HL-60 (cell line): ENCODE measurements around the gene SUN2.

Experiments used
- DNase-seq, 2 experiments: peaks; one replicate each; pipeline ENCODE4 v3.0.0-alpha.2; 2010 to 2020; ENCODE audit warnings: low read depth in 1 of 2, low spot score in 1 of 2
- H3K27ac ChIP-seq: fragments of 250-450 bp; sonication (Bioruptor Pico); replicated peaks from 2 replicates; pipeline ENCODE4 v1.5.1; 2020; ENCODE audit warnings: mild to moderate bottlenecking, moderate library complexity
- H3K27me3 ChIP-seq: fragments of 250-450 bp; sonication (Bioruptor Pico); 2 replicates; pipeline ENCODE4 v1.5.1; 2021; ENCODE audit warnings: mild to moderate bottlenecking, moderate library complexity; ENCODE audit not compliant: insufficient read depth, poor library complexity, severe bottlenecking
- H3K4me3 ChIP-seq: replicated peaks from 2 replicates; pipeline ENCODE4 v1.5.1; 2011; ENCODE audit warnings: mild to moderate bottlenecking, control low read depth, low read length; ENCODE audit not compliant: insufficient read depth
- CTCF ChIP-seq: IDR thresholded peaks from one replicate; pipeline ENCODE4 v1.5.1; 2011; ENCODE audit warnings: low read length, control low read depth, inconsistent platforms; ENCODE audit not compliant: insufficient read depth
- GABPA ChIP-seq: IDR thresholded peaks from 2 replicates; pipeline ENCODE4 v1.6.1; 2012; ENCODE audit warnings: low read depth
- POLR2AphosphoS5 ChIP-seq: IDR thresholded peaks from 2 replicates; pipeline ENCODE4 v1.6.1; 2012; ENCODE audit warnings: low read depth
- SPI1 ChIP-seq: IDR thresholded peaks from 2 replicates; pipeline ENCODE4 v1.6.1; 2012; ENCODE audit warnings: low read depth, mild to moderate bottlenecking, borderline replicate concordance
- TF ChIP-seq, protein P1 (sequence below): IDR thresholded peaks from 2 replicates; pipeline ENCODE4 v1.6.1; 2012; ENCODE audit warnings: low read depth; ENCODE audit not compliant: insufficient replicate concordance

The SUN2 gene

DNA sequence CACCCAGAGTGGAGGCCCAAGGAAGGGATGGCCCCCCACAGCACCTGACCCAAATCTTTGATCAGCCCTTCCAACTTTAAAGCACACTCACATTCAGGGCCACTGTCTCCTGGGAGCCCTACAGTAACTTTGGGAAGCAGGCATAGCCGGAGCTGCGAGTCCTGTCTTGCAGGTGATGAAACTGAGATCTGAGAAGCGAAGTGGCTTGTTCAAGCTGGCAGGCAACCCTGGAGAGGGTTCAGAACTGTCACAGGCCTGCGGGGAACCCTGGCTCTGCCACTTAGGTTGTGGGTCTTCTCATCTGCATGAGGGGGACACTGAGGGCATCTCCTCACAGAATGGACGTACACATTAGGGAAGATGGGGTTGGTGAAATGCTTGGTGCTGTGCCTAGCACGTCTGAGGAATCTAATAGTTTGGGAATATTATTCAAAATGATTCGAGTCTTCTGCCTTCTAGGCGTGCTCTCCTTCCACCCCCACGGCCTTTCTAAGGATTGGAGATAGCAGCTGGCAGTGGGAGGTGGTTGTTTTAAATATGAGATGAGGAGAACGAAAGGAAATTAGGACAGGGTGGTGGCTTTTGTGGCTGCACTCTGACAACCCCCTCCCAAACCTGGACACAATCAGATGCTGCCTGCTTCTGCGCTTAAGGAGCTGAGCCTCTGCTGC lies 18.8 kb upstream of the SUN2 start:
- H3K27ac ChIP-seq: no peak overlapping the region
- TF ChIP-seq GABPA (no peak), SPI1 (no peak), POLR2AphosphoS5 (no peak), CTCF (no peak)
- TF ChIP-seq, protein P1, sequence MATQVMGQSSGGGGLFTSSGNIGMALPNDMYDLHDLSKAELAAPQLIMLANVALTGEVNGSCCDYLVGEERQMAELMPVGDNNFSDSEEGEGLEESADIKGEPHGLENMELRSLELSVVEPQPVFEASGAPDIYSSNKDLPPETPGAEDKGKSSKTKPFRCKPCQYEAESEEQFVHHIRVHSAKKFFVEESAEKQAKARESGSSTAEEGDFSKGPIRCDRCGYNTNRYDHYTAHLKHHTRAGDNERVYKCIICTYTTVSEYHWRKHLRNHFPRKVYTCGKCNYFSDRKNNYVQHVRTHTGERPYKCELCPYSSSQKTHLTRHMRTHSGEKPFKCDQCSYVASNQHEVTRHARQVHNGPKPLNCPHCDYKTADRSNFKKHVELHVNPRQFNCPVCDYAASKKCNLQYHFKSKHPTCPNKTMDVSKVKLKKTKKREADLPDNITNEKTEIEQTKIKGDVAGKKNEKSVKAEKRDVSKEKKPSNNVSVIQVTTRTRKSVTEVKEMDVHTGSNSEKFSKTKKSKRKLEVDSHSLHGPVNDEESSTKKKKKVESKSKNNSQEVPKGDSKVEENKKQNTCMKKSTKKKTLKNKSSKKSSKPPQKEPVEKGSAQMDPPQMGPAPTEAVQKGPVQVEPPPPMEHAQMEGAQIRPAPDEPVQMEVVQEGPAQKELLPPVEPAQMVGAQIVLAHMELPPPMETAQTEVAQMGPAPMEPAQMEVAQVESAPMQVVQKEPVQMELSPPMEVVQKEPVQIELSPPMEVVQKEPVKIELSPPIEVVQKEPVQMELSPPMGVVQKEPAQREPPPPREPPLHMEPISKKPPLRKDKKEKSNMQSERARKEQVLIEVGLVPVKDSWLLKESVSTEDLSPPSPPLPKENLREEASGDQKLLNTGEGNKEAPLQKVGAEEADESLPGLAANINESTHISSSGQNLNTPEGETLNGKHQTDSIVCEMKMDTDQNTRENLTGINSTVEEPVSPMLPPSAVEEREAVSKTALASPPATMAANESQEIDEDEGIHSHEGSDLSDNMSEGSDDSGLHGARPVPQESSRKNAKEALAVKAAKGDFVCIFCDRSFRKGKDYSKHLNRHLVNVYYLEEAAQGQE: no peak
- H3K4me3 ChIP-seq: no peak overlapping the region
- H3K27me3 ChIP-seq: no peaks in the 10 kb centered on the region
- DNase-seq: no peak

DNA sequence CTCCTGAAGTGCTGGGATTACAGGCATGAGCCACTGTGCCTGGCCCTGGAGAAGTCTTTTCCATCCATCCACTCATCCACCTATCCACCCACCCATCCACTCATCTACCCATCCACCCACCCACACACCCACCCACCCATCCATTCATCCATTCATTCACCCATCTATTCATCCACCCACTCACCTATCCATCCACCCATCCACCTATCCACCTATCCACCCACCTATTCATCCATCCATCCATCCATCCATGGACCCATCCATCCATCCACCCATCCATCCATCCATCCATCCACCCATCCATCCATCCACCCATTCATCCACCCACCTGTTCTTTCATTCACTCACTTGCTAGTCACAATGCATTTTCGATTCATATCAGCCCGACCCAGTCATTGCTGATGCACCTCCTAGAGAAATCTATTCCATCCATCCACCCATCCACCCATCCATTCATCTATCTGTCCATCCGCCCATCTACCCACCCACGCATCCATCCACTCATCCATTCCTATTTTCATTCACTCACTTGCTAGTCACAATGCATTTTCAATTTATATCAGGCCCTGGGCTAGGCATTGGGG lies 17.7 kb upstream of the SUN2 start:
- no peak for DNase-seq
- no peaks in the 10 kb centered on the region for H3K27me3 ChIP-seq
- TF ChIP-seq, protein P1: no peak
- TF ChIP-seq CTCF: no peak
- no peak for TF ChIP-seq GABPA
- TF ChIP-seq SPI1: no peak
- TF ChIP-seq POLR2AphosphoS5: no peak
- H3K27ac ChIP-seq: no peak overlapping the region
- H3K4me3 ChIP-seq: no peak overlapping the region

- H3K4me3 ChIP-seq: no peak overlapping the region
- no peak overlapping the region for H3K27ac ChIP-seq
- DNase-seq: no peak
- H3K27me3 ChIP-seq: no peaks in the 10 kb centered on the region
- TF ChIP-seq SPI1: no peak
- no peak for TF ChIP-seq POLR2AphosphoS5
- TF ChIP-seq CTCF: no peak
Observed at GRCh38 chr22:38772623-38772873, 16.8 kb upstream of the SUN2 start.
